IMR-90 (cell line): ENCODE data around the gene BRD4. TPM values are rescaled to one million over a fixed set of nuclear protein-coding genes. Genes with fewer than 3 reads are reported as not detected.

Experiments
- ATAC-seq: fragments of 200-7000 bp; cut with Tn5 transposase; 2 replicates; pipeline ENCODE4 v1.9.1; 2020; ENCODE audit warnings: low read depth, mild to moderate bottlenecking, moderate library complexity
- BruUV-seq: library from RNA; stranded (reverse); fragments of 400-500 nt; replicated peaks from 2 replicates; lab custom pipeline; 2021; lab: Mats Ljungman, UMichigan
- CTCF ChIA-PET: fragments of 300-600 bp; formaldehyde crosslinking; extraction: SDS; loops from one replicate; lab custom pipeline; 2021; ENCODE audit warnings: antibody characterized with exemption; lab: Yijun Ruan, JAX
- POLR2A ChIA-PET: fragments of 300-600 bp; sonication (Branson Sonifier 250); formaldehyde crosslinking; loops from one replicate; lab custom pipeline; 2022; ENCODE audit warnings: antibody characterized with exemption; ENCODE audit not compliant: unreplicated experiment; lab: Charles Lee
- DNase-seq: peaks from one replicate; pipeline ENCODE4 v3.0.0; 2013
- H2AFZ ChIP-seq: replicated peaks from 2 replicates; pipeline ENCODE3; 2013; ENCODE audit warnings: low read length, mild to moderate bottlenecking; ENCODE audit not compliant: poor library complexity
- H2AK5ac ChIP-seq: 2 replicates; pipeline ENCODE4 v1.6.1; 2013; ENCODE audit warnings: low read depth, low read length, inconsistent platforms
- H2AK9ac ChIP-seq: replicated peaks from 2 replicates; pipeline ENCODE3; 2013; ENCODE audit warnings: mild to moderate bottlenecking, low read depth, low read length, moderate library complexity; ENCODE audit not compliant: poor library complexity
- H2BK120ac ChIP-seq: 2 replicates; pipeline ENCODE4 v1.6.1; 2013; ENCODE audit warnings: low read depth, low read length, inconsistent platforms
- H2BK15ac ChIP-seq: 3 replicates; pipeline ENCODE4 v1.6.1; 2013; ENCODE audit warnings: low read depth, low read length, inconsistent platforms
- H2BK20ac ChIP-seq: 2 replicates; pipeline ENCODE4 v1.6.1; 2013; ENCODE audit warnings: low read depth, mild to moderate bottlenecking, inconsistent platforms, low read length, moderate library complexity
- H2BK5ac ChIP-seq: 2 replicates; pipeline ENCODE4 v1.6.1; 2013; ENCODE audit warnings: mild to moderate bottlenecking, low read depth, low read length, inconsistent platforms; ENCODE audit not compliant: poor library complexity, severe bottlenecking
- H3K14ac ChIP-seq: replicated peaks from 2 replicates; pipeline ENCODE4 v1.6.1; 2013; ENCODE audit warnings: low read depth, low read length, inconsistent platforms
- H3K18ac ChIP-seq: 2 replicates; pipeline ENCODE4 v1.6.1; 2013; ENCODE audit warnings: low read depth, low read length, control low read depth
- H3K23ac ChIP-seq: 2 replicates; pipeline ENCODE4 v1.6.1; 2013; ENCODE audit warnings: low read depth, low read length, inconsistent platforms
- H3K27ac ChIP-seq: 2 replicates; pipeline ENCODE4 v1.5.1; 2013; ENCODE audit warnings: mild to moderate bottlenecking, control low read depth, low read length; ENCODE audit not compliant: insufficient read depth
- H3K27me3 ChIP-seq: 2 replicates; pipeline ENCODE4 v1.6.1; 2013; ENCODE audit warnings: low read length; ENCODE audit not compliant: control insufficient read depth, insufficient read depth
- H3K36me3 ChIP-seq: 2 replicates; pipeline ENCODE4 v1.6.1; 2013; ENCODE audit warnings: low read length, mixed read lengths; ENCODE audit not compliant: control insufficient read depth, insufficient read depth
- H3K4ac ChIP-seq: 2 replicates; pipeline ENCODE4 v1.6.1; 2013; ENCODE audit warnings: low read depth, low read length, inconsistent platforms
- H3K4me1 ChIP-seq: 2 replicates; pipeline ENCODE4 v1.6.1; 2013; ENCODE audit warnings: low read length, mixed read lengths; ENCODE audit not compliant: control insufficient read depth, insufficient read depth
- H3K4me2 ChIP-seq: 2 replicates; pipeline ENCODE4 v1.6.1; 2013; ENCODE audit warnings: low read depth, mild to moderate bottlenecking, control low read depth, low read length, moderate library complexity
- H3K4me3 ChIP-seq: 2 replicates; pipeline ENCODE4 v1.5.1; 2013; ENCODE audit warnings: low read depth, mild to moderate bottlenecking, control low read depth, low read length, moderate library complexity; ENCODE audit not compliant: insufficient read depth
- H3K56ac ChIP-seq: 2 replicates; pipeline ENCODE4 v1.6.1; 2013; ENCODE audit warnings: low read length, inconsistent platforms; ENCODE audit not compliant: insufficient read depth; ENCODE audit errors: extremely low read depth
- H3K79me1 ChIP-seq, 2 experiments: 2 replicates each; pipeline ENCODE4 v1.6.1; 2013; ENCODE audit warnings: low read length in 2 of 2, inconsistent platforms in 1 of 2, low read depth in 1 of 2
- H3K9ac ChIP-seq: 2 replicates; pipeline ENCODE4 v1.6.1; 2013; ENCODE audit warnings: low read depth, low read length, control low read depth
- H3K9me1 ChIP-seq: 2 replicates; pipeline ENCODE4 v1.6.1; 2013; ENCODE audit warnings: low read length, inconsistent platforms; ENCODE audit not compliant: insufficient read depth
- H3K9me3 ChIP-seq: 2 replicates; pipeline ENCODE4 v1.6.1; 2013; ENCODE audit warnings: low read length; ENCODE audit not compliant: control insufficient read depth, insufficient read depth
- H4K20me1 ChIP-seq: 2 replicates; pipeline ENCODE4 v1.6.1; 2013; ENCODE audit warnings: low read length, inconsistent platforms; ENCODE audit not compliant: insufficient read depth
- H4K5ac ChIP-seq: 2 replicates; pipeline ENCODE4 v1.6.1; 2013; ENCODE audit warnings: mild to moderate bottlenecking, low read depth, low read length, control low read depth
- H4K8ac ChIP-seq, 2 experiments: 2 replicates each; pipeline ENCODE4 v1.6.1; 2013; ENCODE audit warnings: low read depth in 2 of 2, low read length in 2 of 2, control low read depth in 1 of 2, inconsistent platforms in 1 of 2
- H4K91ac ChIP-seq: 2 replicates; pipeline ENCODE4 v1.6.1; 2013; ENCODE audit warnings: low read depth, low read length, inconsistent platforms; ENCODE audit not compliant: insufficient read depth
- BHLHE40 ChIP-seq: fragments of 150-350 bp; IDR thresholded peaks from 2 replicates; pipeline ENCODE4 v1.6.1; 2016; ENCODE audit warnings: mild to moderate bottlenecking, low read depth, low read length
- CEBPB ChIP-seq: IDR thresholded peaks from 2 replicates; pipeline ENCODE4 v1.6.1; 2012; ENCODE audit warnings: low read depth, low read length, improper control_type of control experiment
- CHD1 ChIP-seq: IDR thresholded peaks from 2 replicates; pipeline ENCODE4 v1.6.1; 2012; ENCODE audit warnings: low read depth, low read length, improper control_type of control experiment
- CTCF ChIP-seq: conservative IDR thresholded peaks from 2 replicates; pipeline ENCODE4 v1.5.1; 2012; ENCODE audit warnings: mild to moderate bottlenecking, low read depth, low read length, improper control_type of control experiment
- ELK1 ChIP-seq: fragments of 150-350 bp; IDR thresholded peaks from 2 replicates; pipeline ENCODE4 v1.6.1; 2016; ENCODE audit warnings: low read depth, mild to moderate bottlenecking, low read length, moderate library complexity, borderline replicate concordance
- FOS ChIP-seq: fragments of 150-350 bp; IDR thresholded peaks from 2 replicates; pipeline ENCODE4 v1.6.1; 2016; ENCODE audit warnings: low read depth, low read length
- MAFK ChIP-seq: IDR thresholded peaks from 2 replicates; pipeline ENCODE4 v1.6.1; 2012; ENCODE audit warnings: low read depth, low read length, improper control_type of control experiment
- MAZ ChIP-seq: IDR thresholded peaks from 2 replicates; pipeline ENCODE4 v1.6.1; 2012; ENCODE audit warnings: low read depth, mild to moderate bottlenecking, low read length, improper control_type of control experiment, moderate library complexity, borderline replicate concordance
- MXI1 ChIP-seq: IDR thresholded peaks from 2 replicates; pipeline ENCODE4 v1.6.1; 2012; ENCODE audit warnings: low read depth, mild to moderate bottlenecking, low read length, moderate library complexity, borderline replicate concordance
- NFE2L2 ChIP-seq: fragments of 150-350 bp; IDR thresholded peaks from 2 replicates; pipeline ENCODE4 v1.6.1; 2016; ENCODE audit warnings: low read depth, mild to moderate bottlenecking, low read length
- POLR2A ChIP-seq: IDR thresholded peaks from 2 replicates; pipeline ENCODE4 v1.6.1; 2012; ENCODE audit warnings: mild to moderate bottlenecking, low read depth, low read length
- RAD21 ChIP-seq: IDR thresholded peaks from 2 replicates; pipeline ENCODE4 v1.6.1; 2012; ENCODE audit warnings: low read length, improper control_type of control experiment
- RCOR1 ChIP-seq: IDR thresholded peaks from 2 replicates; pipeline ENCODE4 v1.6.1; 2012; ENCODE audit warnings: mild to moderate bottlenecking, low read length, improper control_type of control experiment; ENCODE audit not compliant: insufficient replicate concordance
- RFX5 ChIP-seq: IDR thresholded peaks from 2 replicates; pipeline ENCODE4 v1.8.0; 2012; ENCODE audit warnings: low read depth, mild to moderate bottlenecking, low read length, moderate library complexity
- SMC3 ChIP-seq: fragments of 150-350 bp; IDR thresholded peaks from 2 replicates; pipeline ENCODE4 v1.6.1; 2016; ENCODE audit warnings: low read depth, mild to moderate bottlenecking, antibody characterized with exemption, low read length, moderate library complexity
- USF2 ChIP-seq: fragments of 150-350 bp; IDR thresholded peaks from 2 replicates; pipeline ENCODE4 v1.6.1; 2017; ENCODE audit warnings: mild to moderate bottlenecking, antibody characterized with exemption, low read length, low read depth
- WGBS, 2 experiments: methylation state at CpG; one replicate each; pipeline versions ENCODE4 v1.1.5 to v1.1.7; 2013; ENCODE audit warnings: missing lambda C conversion rate in 2 of 2; ENCODE audit not compliant: insufficient read length in 1 of 2; ENCODE audit errors: extremely low coverage in 2 of 2; 5-methylcytosine and 5-hydroxymethylcytosine counted together
- dilution Hi-C: fragments of 300-500 bp; cut with HindIII; formaldehyde crosslinking; loops from one replicate; pipeline ENCODE4 v1.14.3; 2018; ENCODE audit warnings: low sequenced_read_pairs; ENCODE audit not compliant: unreplicated experiment
- in situ Hi-C: fragments of 300-500 bp; cut with MboI; formaldehyde crosslinking; loops from 3 replicates; pipeline ENCODE4 v1.14.3; 2019; ENCODE audit warnings: low sequenced_read_pairs, inconsistent platforms, mixed read lengths
- intact Hi-C: fragments of 100-400 bp; cut with micrococcal nuclease; formaldehyde crosslinking; loops from 2 replicates; pipeline ENCODE4 v1.10.0; 2022
- polyA plus RNA-seq, 3 experiments: library from polyadenylated mRNA; depleted of rRNA; stranded (reverse); fragments of >200 nt; gene quantifications; 2 replicates each; pipeline ENCODE4 v1.2.3, GENCODE V29; 2012; ENCODE audit warnings: low replicate concordance in 1 of 3
- total RNA-seq: library from RNA; depleted of rRNA; stranded (reverse); fragments of >200 nt; gene quantifications from 2 replicates; pipeline ENCODE4 v1.2.3, GENCODE V29; 2012

BRD4 gene
- total and polyA plus RNA-seq, 2 of the 4 experiments (the other 2 are of a cell fraction): 7.0 to 21.1 TPM

- dilution Hi-C loops (no loop called here), in situ Hi-C loops (no loop called here), intact Hi-C loops (loop anchor here (5.0 kb wide), 1 partner anchor 36 kb away; no protein-coding TSS in a partner anchor)
- no peak overlapping the region; the same call in 1 of the 2 replicates for H3K23ac ChIP-seq
- H3K14ac ChIP-seq: no peak overlapping the region
- H3K36me3 ChIP-seq: no peaks in the 10 kb centered on the region
- POLR2A ChIA-PET: no interaction called here
- CTCF ChIA-PET: no interaction called here
- peaks cover 40% of the 10 kb centered on the region for H3K9me1 ChIP-seq
- no peak overlapping the region for H3K18ac ChIP-seq
- H4K91ac ChIP-seq: no peak overlapping the region
- H4K5ac ChIP-seq: no peak overlapping the region
- no peak overlapping the region for H2BK15ac ChIP-seq
- H2AK9ac ChIP-seq: no peak overlapping the region
- H3K9me3 ChIP-seq: no peaks in the 10 kb centered on the region
- H3K4ac ChIP-seq: no peak overlapping the region
- peaks cover 82% of the 10 kb centered on the region for H4K20me1 ChIP-seq
- H3K56ac ChIP-seq: no peak overlapping the region
- no peak overlapping the region for H2BK120ac ChIP-seq
- H3K4me1 ChIP-seq: peaks cover 30% of the 10 kb centered on the region
- H3K4me3 ChIP-seq: no peak overlapping the region
- H2AK5ac ChIP-seq: no peak overlapping the region
- no peak overlapping the region for H2BK20ac ChIP-seq
- H3K27ac ChIP-seq: no peak overlapping the region
- no peaks in the 10 kb centered on the region for H3K27me3 ChIP-seq
- peak overlapping the region; percentile 23; the same call in 1 of the 2 replicates for H3K4me2 ChIP-seq
- WGBS, 2 experiments: 85% methylated on average over 7 of the region's 10 CpGs; no CpG with 5 or more reads in 1 of the 2 experiments
- TF ChIP-seq FOS (no peak), MXI1 (no peak), CTCF (no peak), RFX5 (no peak), RCOR1 (no peak), MAFK (no peak), RAD21 (no peak), MAZ (no peak), BHLHE40 (no peak), SMC3 (no peak), USF2 (no peak), NFE2L2 (no peak), POLR2A (no peak), CEBPB (no peak), CHD1 (no peak), ELK1 (no peak)
- H2BK5ac ChIP-seq: no peak overlapping the region
- no peak overlapping the region for H3K9ac ChIP-seq
- H4K8ac ChIP-seq: no peak overlapping the region
- ATAC-seq (no peak), DNase-seq (no peak)
- H2AFZ ChIP-seq: no peak overlapping the region
- TSS peak; percentile 8 for BruUV-seq
- H3K79me1 ChIP-seq: peaks cover 4 to 54% of the 10 kb centered on the region in 2 experiments; a peak in 3 of 4 replicates
These were observed 4.0 kb downstream of the BRD4 start for GRCh38 chr19:15328312-15328711.
